Endothelial cell of umbilical vein (primary cell): ENCODE data around the gene RGS11. TPM values are rescaled to one million over a fixed set of nuclear protein-coding genes. Genes with fewer than 3 reads are reported as not detected.

Experiments
- BruUV-seq: library from RNA; stranded (reverse); fragments of 400-500 nt; replicated peaks from 2 replicates; lab custom pipeline; 2021; lab: Mats Ljungman, UMichigan
- CTCF ChIA-PET: fragments of 300-600, 350-600 bp; sonication (Branson Sonifier 250); formaldehyde crosslinking; loops from one replicate; lab custom pipeline; 2021; ENCODE audit warnings: antibody characterized with exemption, inconsistent platforms; lab: Charles Lee
- POLR2A ChIA-PET: fragments of 300-600, 350-600 bp; sonication (Branson Sonifier 250); formaldehyde crosslinking; loops from one replicate; lab custom pipeline; 2021; ENCODE audit warnings: antibody characterized with exemption, inconsistent platforms; lab: Charles Lee
- DNase-seq: peaks from one replicate; pipeline ENCODE4 v3.0.0-alpha.2; 2011; ENCODE audit warnings: low read depth, low spot score
- FAIRE-seq: peaks from 2 replicates; lab custom pipeline; 2011; peaks lifted over from hg19 to GRCh38; lab: Jason Lieb, UNC
- H2AFZ ChIP-seq: 2 replicates; pipeline ENCODE4 v1.6.0; 2012; ENCODE audit warnings: low read depth, low read length, control low read depth, inconsistent platforms
- H3K27ac ChIP-seq: 2 replicates; pipeline ENCODE4 v1.5.1; 2011; ENCODE audit warnings: low read depth, mild to moderate bottlenecking, control low read depth, low read length, moderate library complexity; ENCODE audit not compliant: insufficient read depth
- H3K27me3 ChIP-seq, 2 experiments: 2 replicates each; pipeline versions ENCODE4 v1.6.0 to v1.6.1; 2011; ENCODE audit warnings: low read length in 2 of 2, mixed read lengths in 1 of 2; ENCODE audit not compliant: control insufficient read depth in 2 of 2, insufficient read depth in 2 of 2
- H3K36me3 ChIP-seq, 2 experiments: 2 replicates in 1 of 2; 3 replicates in 1 of 2; pipeline ENCODE4 v1.5.1; 2011; ENCODE audit warnings: low read length in 2 of 2, mild to moderate bottlenecking in 1 of 2, moderate library complexity in 1 of 2; ENCODE audit not compliant: control insufficient read depth in 2 of 2, insufficient read depth in 2 of 2; ENCODE audit errors: extremely low read depth in 1 of 2
- H3K4me1 ChIP-seq: 3 replicates; pipeline ENCODE4 v1.5.1; 2011; ENCODE audit warnings: mild to moderate bottlenecking, low read length; ENCODE audit not compliant: control insufficient read depth, insufficient read depth; ENCODE audit errors: extremely low read depth
- H3K4me2 ChIP-seq: 2 replicates; pipeline ENCODE4 v1.6.1; 2011; ENCODE audit warnings: low read length, control low read depth, mixed read lengths; ENCODE audit not compliant: insufficient read depth
- H3K4me3 ChIP-seq, 3 experiments: fragments of 200-600 bp in 1 of 3; sonication (generic), shearing (Covaris generic) in 1 of 3; replicated peaks in 1 of 3; 2 replicates each; pipeline ENCODE4 v1.5.1; 2011 to 2016; ENCODE audit warnings: control low read depth in 3 of 3, low read length in 3 of 3, mild to moderate bottlenecking in 2 of 3, inconsistent platforms in 1 of 3, low read depth in 1 of 3, moderate library complexity in 1 of 3; ENCODE audit not compliant: insufficient read depth in 1 of 3
- H3K79me2 ChIP-seq: 2 replicates; pipeline ENCODE4 v1.6.0; 2012; ENCODE audit warnings: low read length, inconsistent platforms; ENCODE audit not compliant: control insufficient read depth, insufficient read depth
- H3K9ac ChIP-seq: replicated peaks from 2 replicates; pipeline ENCODE3; 2011; ENCODE audit warnings: low read length, control low read depth; ENCODE audit not compliant: insufficient read depth; ENCODE audit errors: extremely low read depth
- H3K9me1 ChIP-seq: replicated peaks from 3 replicates; pipeline ENCODE4 v1.6.0; 2011; ENCODE audit warnings: mild to moderate bottlenecking, low read length; ENCODE audit not compliant: control insufficient read depth, insufficient read depth; ENCODE audit errors: extremely low read depth
- H3K9me3 ChIP-seq: replicated peaks from 2 replicates; pipeline ENCODE4 v1.5.1; 2012; ENCODE audit warnings: low read length, inconsistent platforms; ENCODE audit not compliant: control insufficient read depth, insufficient read depth
- H4K20me1 ChIP-seq: replicated peaks from 2 replicates; pipeline ENCODE3; 2011; ENCODE audit warnings: mild to moderate bottlenecking, low read length; ENCODE audit not compliant: control insufficient read depth, insufficient read depth; ENCODE audit errors: extremely low read depth
- CTCF ChIP-seq, 2 donors: IDR thresholded peaks; 1 replicate in 1 of 2; 2 replicates in 1 of 2; pipeline ENCODE4 v1.5.1; 2011; ENCODE audit warnings: low read length in 2 of 2, mild to moderate bottlenecking in 2 of 2, moderate library complexity in 2 of 2, control low read depth in 1 of 2, inconsistent platforms in 1 of 2, low read depth in 1 of 2; ENCODE audit not compliant: insufficient read depth in 1 of 2; ENCODE audit errors: extremely low read depth in 1 of 2
- EZH2 ChIP-seq: IDR thresholded peaks from 2 replicates; pipeline ENCODE4 v1.6.1; 2012; ENCODE audit warnings: borderline replicate concordance, low read depth, mild to moderate bottlenecking, moderate library complexity, low read length, inconsistent platforms; ENCODE audit not compliant: severe bottlenecking
- JUN ChIP-seq: IDR thresholded peaks from 2 replicates; pipeline ENCODE4 v1.6.1; 2011; ENCODE audit warnings: borderline replicate concordance, low read depth; ENCODE audit not compliant: insufficient read length, insufficient read depth
- MAX ChIP-seq: IDR thresholded peaks from 2 replicates; pipeline ENCODE4 v1.6.1; 2011; ENCODE audit not compliant: insufficient read depth, insufficient read length
- MYC ChIP-seq: IDR thresholded peaks from one replicate; pipeline ENCODE4 v1.6.1; 2011; ENCODE audit warnings: mild to moderate bottlenecking, low read depth, low read length
- POLR2A ChIP-seq: IDR thresholded peaks from 2 replicates; pipeline ENCODE4 v1.6.1; 2012; ENCODE audit warnings: low read depth, mild to moderate bottlenecking, control low read depth, low read length
- POLR2AphosphoS5 ChIP-seq: IDR thresholded peaks from 2 replicates; pipeline ENCODE4 v1.6.1; 2012; ENCODE audit warnings: low read depth, mild to moderate bottlenecking, control low read depth, low read length, moderate library complexity; ENCODE audit not compliant: insufficient read depth
- dilution Hi-C: fragments of 300-500 bp; cut with MboI; formaldehyde crosslinking; loops from one replicate; pipeline ENCODE4 v1.15.0; 2019; ENCODE audit warnings: low sequenced_read_pairs; ENCODE audit not compliant: extremely low pct_ligation_motif_present
- intact Hi-C: fragments of 100-400 bp; cut with micrococcal nuclease; formaldehyde crosslinking; loops from one replicate; pipeline ENCODE4 v1.10.0; 2022
- polyA plus RNA-seq, 4 experiments: library from polyadenylated mRNA; depleted of rRNA in 3 of 4; stranded (reverse) in 3 of 4; unstranded in 1 of 4; fragments of >200 nt; gene quantifications; 2 replicates each; pipeline versions ENCODE4 v1.2.1 to v1.2.3, GENCODE V29; 2011 to 2012; ENCODE audit warnings: missing spikeins in 1 of 4
- total RNA-seq: library from RNA; stranded (reverse); gene quantifications from 2 replicates; pipeline ENCODE4 v1.2.3, GENCODE V29; 2021

RGS11 gene
- total and polyA plus RNA-seq, 2 donors (not counting 3 experiments of a cell fraction or from before 2014, with no cell fraction given): 3.0 to 4.9 TPM

- H3K79me2 ChIP-seq: no peaks in the 10 kb centered on the region
- H3K4me2 ChIP-seq: no peak overlapping the region
- no peaks in the 10 kb centered on the region for H4K20me1 ChIP-seq
- BruUV-seq: no TSS peak
- no peak overlapping the region for H3K27ac ChIP-seq
- H3K36me3 ChIP-seq: no peaks in the 10 kb centered on the region
- DNase-seq (no peak), FAIRE-seq (no peak)
- H3K4me1 ChIP-seq: peaks cover 2% of the 10 kb centered on the region
- H2AFZ ChIP-seq: no peak overlapping the region
- no peaks in the 10 kb centered on the region for H3K9me3 ChIP-seq
- intact Hi-C loops: no loop called here
- TF ChIP-seq MYC: no peak
- no peak for TF ChIP-seq POLR2A
- no peak for TF ChIP-seq MAX
- TF ChIP-seq JUN: no peak
- TF ChIP-seq POLR2AphosphoS5: no peak
- no peak for TF ChIP-seq EZH2
- TF ChIP-seq CTCF (IDR thresholded peaks at IDR 0.05; ENCODE audit: extremely low read depth in 1 of 2, insufficient read depth in 1 of 2, low read depth in 1 of 2, low read length in 2 of 2): no peak
- CTCF ChIA-PET: no interaction called here
- dilution Hi-C loops: no loop called here
- H3K4me3 ChIP-seq: no peak overlapping the region
- no peaks in the 10 kb centered on the region for H3K9me1 ChIP-seq
- POLR2A ChIA-PET: no interaction called here
- no peaks in the 10 kb centered on the region for H3K27me3 ChIP-seq
- H3K9ac ChIP-seq: no peak overlapping the region
These were observed 28.7 kb downstream of the RGS11 start for GRCh38 chr16:247027-247426.
